ENCODE results near the gene OR2C3. TPM values are rescaled to one million over a fixed set of nuclear protein-coding genes. Genes with fewer than 3 reads are reported as not detected.

Gene OR2C3
- total and polyA plus RNA-seq, 2 experiments from 2014 or later: not detected

GRCh38 chr1:247493106-247493505 is 43.1 kb downstream of the OR2C3 start:
- H3K4me3 Mint-ChIP-seq: no peak overlapping the region
- H3K27me3 Mint-ChIP-seq (ENCODE audit: insufficient read depth, low read depth, poor library complexity): peaks cover 2% of the 10 kb centered on the region
- H3K27me3 ChIP-seq (ENCODE audit: insufficient read depth): no peaks in the 10 kb centered on the region
- no peak for TF ChIP-seq EZH2 (IDR thresholded peaks at IDR 0.05; ENCODE audit: low read depth, unreplicated experiment)
- TF ChIP-seq JUNB (IDR thresholded peaks at IDR 0.05; ENCODE audit: unreplicated experiment): no peak
- TF ChIP-seq NANOG (IDR thresholded peaks at IDR 0.05; ENCODE audit: borderline replicate concordance): no peak
- TF ChIP-seq EZH2phosphoT487 (IDR thresholded peaks at IDR 0.05; ENCODE audit: unreplicated experiment): no peak
- TF ChIP-seq STAT1 (IDR thresholded peaks at IDR 0.05; ENCODE audit: unreplicated experiment): no peak
- H4K20me1 ChIP-seq (replicated peaks; ENCODE audit: insufficient read depth): no peaks in the 10 kb centered on the region
- H3K4me1 ChIP-seq (ENCODE audit: insufficient read depth): peaks cover 9% of the 10 kb centered on the region
- DNase-seq (ENCODE audit: low spot score): no peak
- H3K4me3 ChIP-seq: no peak overlapping the region
- H3K27ac ChIP-seq (ENCODE audit: low read depth): no peak overlapping the region
- H3K36me3 ChIP-seq (ENCODE audit: insufficient read depth): no peaks in the 10 kb centered on the region
- ATAC-seq: no peak
- H3K27ac Mint-ChIP-seq: no peak overlapping the region
- H3K9me3 Mint-ChIP-seq: no peaks in the 10 kb centered on the region
- no peaks in the 10 kb centered on the region for H3F3A ChIP-seq (replicated peaks; ENCODE audit: low read depth)
- H3K4me1 Mint-ChIP-seq: peaks cover 7% of the 10 kb centered on the region
- no peaks in the 10 kb centered on the region for H3K36me3 Mint-ChIP-seq (ENCODE audit: low read depth)
- H3K79me2 ChIP-seq (replicated peaks; ENCODE audit: insufficient read depth): no peaks in the 10 kb centered on the region
- no peaks in the 10 kb centered on the region; the same call in 1 of the 2 replicates for H3K9me2 ChIP-seq (ENCODE audit: insufficient read depth)
- H2AFZ ChIP-seq: peak overlapping the region; percentile 33; the same call in 1 of the 2 replicates
- H3K4me2 ChIP-seq: 0 out of 2 replicates have a peak overlapping the region, but pooled peaks have one; percentile 34

GRCh38 chr1:247491328-247491727 is 44.9 kb downstream of the OR2C3 start:
- no peak overlapping the region for H3K27ac Mint-ChIP-seq
- no peaks in the 10 kb centered on the region for H3K9me3 Mint-ChIP-seq
- H3K27me3 Mint-ChIP-seq (ENCODE audit: insufficient read depth, low read depth, poor library complexity): peaks cover 2% of the 10 kb centered on the region
- no peak overlapping the region for H3K4me3 ChIP-seq
- no peaks in the 10 kb centered on the region for H3K79me2 ChIP-seq (replicated peaks; ENCODE audit: insufficient read depth)
- no peaks in the 10 kb centered on the region for H3F3A ChIP-seq (replicated peaks; ENCODE audit: low read depth)
- no peaks in the 10 kb centered on the region for H4K20me1 ChIP-seq (replicated peaks; ENCODE audit: insufficient read depth)
- no peaks in the 10 kb centered on the region for H3K36me3 Mint-ChIP-seq (ENCODE audit: low read depth)
- H2AFZ ChIP-seq: no peak overlapping the region
- ATAC-seq (no peak), DNase-seq (ENCODE audit: low spot score) (no peak)
- no peak overlapping the region for H3K4me3 Mint-ChIP-seq
- no peak overlapping the region for H3K27ac ChIP-seq (ENCODE audit: low read depth)
- peaks cover 9% of the 10 kb centered on the region for H3K4me1 ChIP-seq (ENCODE audit: insufficient read depth)
- peaks cover 7% of the 10 kb centered on the region for H3K4me1 Mint-ChIP-seq
- no peaks in the 10 kb centered on the region for H3K36me3 ChIP-seq (ENCODE audit: insufficient read depth)
- no peaks in the 10 kb centered on the region; the same call in 1 of the 2 replicates for H3K9me2 ChIP-seq (ENCODE audit: insufficient read depth)
- no peak overlapping the region for H3K4me2 ChIP-seq
- no peaks in the 10 kb centered on the region for H3K27me3 ChIP-seq (ENCODE audit: insufficient read depth)
- TF ChIP-seq CREB1 (CRISPR knock-in tag; IDR thresholded peaks at IDR 0.05; ENCODE audit: low read depth): no peak
- TF ChIP-seq, protein P1, sequence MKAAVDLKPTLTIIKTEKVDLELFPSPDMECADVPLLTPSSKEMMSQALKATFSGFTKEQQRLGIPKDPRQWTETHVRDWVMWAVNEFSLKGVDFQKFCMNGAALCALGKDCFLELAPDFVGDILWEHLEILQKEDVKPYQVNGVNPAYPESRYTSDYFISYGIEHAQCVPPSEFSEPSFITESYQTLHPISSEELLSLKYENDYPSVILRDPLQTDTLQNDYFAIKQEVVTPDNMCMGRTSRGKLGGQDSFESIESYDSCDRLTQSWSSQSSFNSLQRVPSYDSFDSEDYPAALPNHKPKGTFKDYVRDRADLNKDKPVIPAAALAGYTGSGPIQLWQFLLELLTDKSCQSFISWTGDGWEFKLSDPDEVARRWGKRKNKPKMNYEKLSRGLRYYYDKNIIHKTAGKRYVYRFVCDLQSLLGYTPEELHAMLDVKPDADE (IDR thresholded peaks at IDR 0.05): no peak
- TF ChIP-seq, protein P2, sequence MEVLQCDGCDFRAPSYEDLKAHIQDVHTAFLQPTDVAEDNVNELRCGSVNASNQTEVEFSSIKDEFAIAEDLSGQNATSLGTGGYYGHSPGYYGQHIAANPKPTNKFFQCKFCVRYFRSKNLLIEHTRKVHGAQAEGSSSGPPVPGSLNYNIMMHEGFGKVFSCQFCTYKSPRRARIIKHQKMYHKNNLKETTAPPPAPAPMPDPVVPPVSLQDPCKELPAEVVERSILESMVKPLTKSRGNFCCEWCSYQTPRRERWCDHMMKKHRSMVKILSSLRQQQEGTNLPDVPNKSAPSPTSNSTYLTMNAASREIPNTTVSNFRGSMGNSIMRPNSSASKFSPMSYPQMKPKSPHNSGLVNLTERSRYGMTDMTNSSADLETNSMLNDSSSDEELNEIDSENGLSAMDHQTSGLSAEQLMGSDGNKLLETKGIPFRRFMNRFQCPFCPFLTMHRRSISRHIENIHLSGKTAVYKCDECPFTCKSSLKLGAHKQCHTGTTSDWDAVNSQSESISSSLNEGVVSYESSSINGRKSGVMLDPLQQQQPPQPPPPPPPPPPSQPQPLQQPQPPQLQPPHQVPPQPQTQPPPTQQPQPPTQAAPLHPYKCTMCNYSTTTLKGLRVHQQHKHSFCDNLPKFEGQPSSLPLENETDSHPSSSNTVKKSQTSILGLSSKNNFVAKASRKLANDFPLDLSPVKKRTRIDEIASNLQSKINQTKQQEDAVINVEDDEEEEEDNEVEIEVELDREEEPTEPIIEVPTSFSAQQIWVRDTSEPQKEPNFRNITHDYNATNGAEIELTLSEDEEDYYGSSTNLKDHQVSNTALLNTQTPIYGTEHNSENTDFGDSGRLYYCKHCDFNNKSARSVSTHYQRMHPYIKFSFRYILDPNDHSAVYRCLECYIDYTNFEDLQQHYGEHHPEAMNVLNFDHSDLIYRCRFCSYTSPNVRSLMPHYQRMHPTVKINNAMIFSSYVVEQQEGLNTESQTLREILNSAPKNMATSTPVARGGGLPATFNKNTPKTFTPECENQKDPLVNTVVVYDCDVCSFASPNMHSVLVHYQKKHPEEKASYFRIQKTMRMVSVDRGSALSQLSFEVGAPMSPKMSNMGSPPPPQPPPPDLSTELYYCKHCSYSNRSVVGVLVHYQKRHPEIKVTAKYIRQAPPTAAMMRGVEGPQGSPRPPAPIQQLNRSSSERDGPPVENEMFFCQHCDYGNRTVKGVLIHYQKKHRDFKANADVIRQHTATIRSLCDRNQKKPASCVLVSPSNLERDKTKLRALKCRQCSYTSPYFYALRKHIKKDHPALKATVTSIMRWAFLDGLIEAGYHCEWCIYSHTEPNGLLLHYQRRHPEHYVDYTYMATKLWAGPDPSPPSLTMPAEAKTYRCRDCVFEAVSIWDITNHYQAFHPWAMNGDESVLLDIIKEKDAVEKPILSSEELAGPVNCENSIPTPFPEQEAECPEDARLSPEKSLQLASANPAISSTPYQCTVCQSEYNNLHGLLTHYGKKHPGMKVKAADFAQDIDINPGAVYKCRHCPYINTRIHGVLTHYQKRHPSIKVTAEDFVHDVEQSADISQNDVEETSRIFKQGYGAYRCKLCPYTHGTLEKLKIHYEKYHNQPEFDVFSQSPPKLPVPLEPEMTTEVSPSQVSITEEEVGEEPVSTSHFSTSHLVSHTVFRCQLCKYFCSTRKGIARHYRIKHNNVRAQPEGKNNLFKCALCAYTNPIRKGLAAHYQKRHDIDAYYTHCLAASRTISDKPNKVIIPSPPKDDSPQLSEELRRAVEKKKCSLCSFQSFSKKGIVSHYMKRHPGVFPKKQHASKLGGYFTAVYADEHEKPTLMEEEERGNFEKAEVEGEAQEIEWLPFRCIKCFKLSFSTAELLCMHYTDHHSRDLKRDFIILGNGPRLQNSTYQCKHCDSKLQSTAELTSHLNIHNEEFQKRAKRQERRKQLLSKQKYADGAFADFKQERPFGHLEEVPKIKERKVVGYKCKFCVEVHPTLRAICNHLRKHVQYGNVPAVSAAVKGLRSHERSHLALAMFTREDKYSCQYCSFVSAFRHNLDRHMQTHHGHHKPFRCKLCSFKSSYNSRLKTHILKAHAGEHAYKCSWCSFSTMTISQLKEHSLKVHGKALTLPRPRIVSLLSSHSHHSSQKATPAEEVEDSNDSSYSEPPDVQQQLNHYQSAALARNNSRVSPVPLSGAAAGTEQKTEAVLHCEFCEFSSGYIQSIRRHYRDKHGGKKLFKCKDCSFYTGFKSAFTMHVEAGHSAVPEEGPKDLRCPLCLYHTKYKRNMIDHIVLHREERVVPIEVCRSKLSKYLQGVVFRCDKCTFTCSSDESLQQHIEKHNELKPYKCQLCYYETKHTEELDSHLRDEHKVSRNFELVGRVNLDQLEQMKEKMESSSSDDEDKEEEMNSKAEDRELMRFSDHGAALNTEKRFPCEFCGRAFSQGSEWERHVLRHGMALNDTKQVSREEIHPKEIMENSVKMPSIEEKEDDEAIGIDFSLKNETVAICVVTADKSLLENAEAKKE (CRISPR knock-in tag; IDR thresholded peaks at IDR 0.05): no peak
- TF ChIP-seq EZH2phosphoT487 (IDR thresholded peaks at IDR 0.05; ENCODE audit: unreplicated experiment): no peak
- TF ChIP-seq ZNF331 (CRISPR knock-in tag; IDR thresholded peaks at IDR 0.05; ENCODE audit: low read depth): no peak
- no peak for TF ChIP-seq POLR2AphosphoS5 (IDR thresholded peaks at IDR 0.05; ENCODE audit: low read depth)
- no peak for TF ChIP-seq CTCF (conservative IDR thresholded peaks at IDR 0.05; ENCODE audit: low read depth in 2 of 2)
- no peak for TF ChIP-seq ZNF114 (CRISPR knock-in tag; IDR thresholded peaks at IDR 0.05)
- no peak for TF ChIP-seq NANOG (IDR thresholded peaks at IDR 0.05; ENCODE audit: borderline replicate concordance)
- no peak for TF ChIP-seq STAT1 (IDR thresholded peaks at IDR 0.05; ENCODE audit: unreplicated experiment)
- TF ChIP-seq EZH2 (IDR thresholded peaks at IDR 0.05; ENCODE audit: low read depth, unreplicated experiment): no peak
- no peak for TF ChIP-seq JUNB (IDR thresholded peaks at IDR 0.05; ENCODE audit: unreplicated experiment)

All from GM23338 (cell line).